PC-9 (cell line): ENCODE results near the gene ME3. TPM values are rescaled to one million over a fixed set of nuclear protein-coding genes. Genes with fewer than 3 reads are reported as not detected.
A peak's percentile ranks its signal among the peaks of the same experiment; 100 is the strongest.
"Not testable (repeated sequence)": the region's sequence is repeated elsewhere in the genome, so short reads cannot be mapped to it uniquely, and the experiment has no call there.

ENCODE experiments used
- BruUV-seq: library from RNA; stranded (reverse); fragments of 400-500 nt; replicated peaks from 2 replicates; lab custom pipeline; 2021; lab: Mats Ljungman, UMichigan
- CTCF ChIA-PET: fragments of 300-600 bp; sonication (Branson Sonifier 250); formaldehyde crosslinking; loops from one replicate; lab custom pipeline; 2022; ENCODE audit warnings: antibody characterized with exemption; lab: Charles Lee
- POLR2A ChIA-PET: fragments of 300-600 bp; sonication (Branson Sonifier 250); formaldehyde crosslinking; loops from one replicate; lab custom pipeline; 2022; ENCODE audit warnings: antibody characterized with exemption; ENCODE audit not compliant: unreplicated experiment; lab: Charles Lee
- DNase-seq, 2 experiments: peaks; one replicate each; pipeline versions ENCODE4 v3.0.0 to v3.0.0-alpha.2; 2015 to 2022; ENCODE audit warnings: mixed read lengths in 1 of 2
- H2AFZ ChIP-seq: fragments of 200-600 bp; sonication (generic); 2 replicates; pipeline ENCODE4 v1.8.1; 2017; ENCODE audit warnings: antibody characterized with exemption
- H3F3A ChIP-seq: fragments of 200-600 bp; sonication (generic); 2 replicates; pipeline ENCODE4 v1.8.1; 2017; ENCODE audit warnings: antibody characterized with exemption, mild to moderate bottlenecking, low read depth; ENCODE audit not compliant: insufficient read depth
- H3K27ac ChIP-seq: fragments of 200-600 bp; sonication (generic); 2 replicates; pipeline ENCODE4 v1.6.1; 2016; ENCODE audit warnings: mixed run types
- H3K27me3 ChIP-seq: fragments of 200-600 bp; sonication (generic); 2 replicates; pipeline ENCODE4 v1.6.1; 2016; ENCODE audit warnings: low read depth, mixed run types; ENCODE audit not compliant: insufficient read depth
- H3K36me3 ChIP-seq: fragments of 200-600 bp; sonication (generic); 2 replicates; pipeline ENCODE4 v1.6.1; 2016; ENCODE audit warnings: low read depth, mixed run types
- H3K4me1 ChIP-seq: fragments of 200-600 bp; sonication (generic); replicated peaks from 2 replicates; pipeline ENCODE4 v1.6.1; 2016; ENCODE audit warnings: mixed run types; ENCODE audit not compliant: insufficient read depth
- H3K4me2 ChIP-seq: fragments of 200-600 bp; sonication (generic); 2 replicates; pipeline ENCODE4 v1.6.1; 2017; ENCODE audit warnings: mixed run types
- H3K4me3 ChIP-seq: fragments of 200-600 bp; sonication (generic); 2 replicates; pipeline ENCODE4 v1.6.1; 2016; ENCODE audit warnings: mixed run types
- H3K79me2 ChIP-seq: fragments of 200-600 bp; sonication (generic); 2 replicates; pipeline ENCODE4 v1.6.1; 2017; ENCODE audit warnings: low read depth, mixed run types
- H3K9me2 ChIP-seq: fragments of 200-600 bp; sonication (generic); 2 replicates; pipeline ENCODE4 v1.8.1; 2017; ENCODE audit warnings: mild to moderate bottlenecking; ENCODE audit not compliant: insufficient read depth
- H3K9me3 ChIP-seq: fragments of 200-600 bp; sonication (generic); 2 replicates; pipeline ENCODE4 v1.8.1; 2016; ENCODE audit warnings: low read depth; ENCODE audit not compliant: insufficient read depth
- H4K20me1 ChIP-seq: fragments of 200-600 bp; sonication (generic); 2 replicates; pipeline ENCODE4 v1.8.1; 2017; ENCODE audit not compliant: insufficient read depth
- EZH2 ChIP-seq: fragments of 200-600 bp; sonication (generic); IDR thresholded peaks from 2 replicates; pipeline ENCODE4 v1.8.0; 2017; ENCODE audit warnings: antibody characterized with exemption, low read depth
- intact Hi-C: fragments of 100-400 bp; cut with micrococcal nuclease; formaldehyde crosslinking; loops from one replicate; pipeline ENCODE4 v1.10.0; 2022; ENCODE audit not compliant: unreplicated experiment
- total RNA-seq: library from RNA; stranded (reverse); gene quantifications from 2 replicates; pipeline ENCODE4 v1.2.3, GENCODE V29; 2021
- TF ChIP-seq, protein P1 (sequence below): fragments of 200-600 bp; sonication (generic); conservative IDR thresholded peaks from 2 replicates; pipeline ENCODE4 v1.6.1; 2017; ENCODE audit warnings: mixed run types, antibody characterized with exemption, mild to moderate bottlenecking, moderate library complexity

ME3 gene
- total RNA-seq, 1 experiment from 2014 or later = 34.0 TPM

GRCh38 chr11:86547727-86548126 lies 124.7 kb downstream of the ME3 start:
- Histone ChIP-seq H3K4me2 (no peak overlapping the region), H3F3A (no peaks in the 10 kb centered on the region; the same call in 1 of the 2 replicates), H3K9me3 (no peaks in the 10 kb centered on the region), H3K27me3 (no peaks in the 10 kb centered on the region), H4K20me1 (no peaks in the 10 kb centered on the region), H3K4me3 (no peak overlapping the region), H3K9me2 (no peaks in the 10 kb centered on the region), H3K27ac (no peak overlapping the region), H3K4me1 (peaks cover 10% of the 10 kb centered on the region), H3K36me3 (no peaks in the 10 kb centered on the region), H3K79me2 (no peaks in the 10 kb centered on the region), H2AFZ (no peak overlapping the region)
- CTCF ChIA-PET = no interaction called here
- no TSS peak for BruUV-seq
- TF ChIP-seq, protein P1, sequence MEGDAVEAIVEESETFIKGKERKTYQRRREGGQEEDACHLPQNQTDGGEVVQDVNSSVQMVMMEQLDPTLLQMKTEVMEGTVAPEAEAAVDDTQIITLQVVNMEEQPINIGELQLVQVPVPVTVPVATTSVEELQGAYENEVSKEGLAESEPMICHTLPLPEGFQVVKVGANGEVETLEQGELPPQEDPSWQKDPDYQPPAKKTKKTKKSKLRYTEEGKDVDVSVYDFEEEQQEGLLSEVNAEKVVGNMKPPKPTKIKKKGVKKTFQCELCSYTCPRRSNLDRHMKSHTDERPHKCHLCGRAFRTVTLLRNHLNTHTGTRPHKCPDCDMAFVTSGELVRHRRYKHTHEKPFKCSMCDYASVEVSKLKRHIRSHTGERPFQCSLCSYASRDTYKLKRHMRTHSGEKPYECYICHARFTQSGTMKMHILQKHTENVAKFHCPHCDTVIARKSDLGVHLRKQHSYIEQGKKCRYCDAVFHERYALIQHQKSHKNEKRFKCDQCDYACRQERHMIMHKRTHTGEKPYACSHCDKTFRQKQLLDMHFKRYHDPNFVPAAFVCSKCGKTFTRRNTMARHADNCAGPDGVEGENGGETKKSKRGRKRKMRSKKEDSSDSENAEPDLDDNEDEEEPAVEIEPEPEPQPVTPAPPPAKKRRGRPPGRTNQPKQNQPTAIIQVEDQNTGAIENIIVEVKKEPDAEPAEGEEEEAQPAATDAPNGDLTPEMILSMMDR = no peak
- POLR2A ChIA-PET = no interaction called here
- intact Hi-C loops = no loop called here
- DNase-seq = no peak

- H3F3A ChIP-seq, CTCF ChIA-PET, intact Hi-C loops: not testable (repeated sequence)
These were observed 131.1 kb downstream of the ME3 start for GRCh38 chr11:86541299-86541698.

GRCh38 chr11:86538223-86538548 lies 134.2 kb downstream of the ME3 start:
- intact Hi-C loops = no loop called here
- Histone ChIP-seq H3K9me2 (no peaks in the 10 kb centered on the region), H2AFZ (no peak overlapping the region), H3K27me3 (no peaks in the 10 kb centered on the region), H3K27ac (no peak overlapping the region), H3K4me3 (no peak overlapping the region), H3K9me3 (no peaks in the 10 kb centered on the region; the same call in 1 of the 2 replicates), H3K36me3 (no peaks in the 10 kb centered on the region), H3K4me2 (no peak overlapping the region), H3K79me2 (no peaks in the 10 kb centered on the region), H3K4me1 (peaks cover 4% of the 10 kb centered on the region; the same call in 1 of the 2 replicates), H4K20me1 (no peaks in the 10 kb centered on the region), H3F3A (no peaks in the 10 kb centered on the region)
- CTCF ChIA-PET = no interaction called here
- POLR2A ChIA-PET = no interaction called here
- TF ChIP-seq, protein P1 = no peak
- no peak for DNase-seq
- BruUV-seq = no TSS peak

More at GRCh38 chr11:86541299-86541698, 131.1 kb downstream of the ME3 start:
- BruUV-seq, H3K79me2 ChIP-seq, H3K36me3 ChIP-seq, H3K27ac ChIP-seq, POLR2A ChIA-PET, H3K4me3 ChIP-seq, H3K4me2 ChIP-seq, H3K27me3 ChIP-seq, H3K9me3 ChIP-seq, H3K9me2 ChIP-seq, H2AFZ ChIP-seq, H4K20me1 ChIP-seq, H3K4me1 ChIP-seq, DNase-seq: not testable (repeated sequence)

GRCh38 chr11:86537541-86538222 lies 134.7 kb downstream of the ME3 start:
- H3K9me3 ChIP-seq = no peaks in the 10 kb centered on the region; the same call in 1 of the 2 replicates
- no peak overlapping the region for H3K4me3 ChIP-seq
- H3F3A ChIP-seq = no peaks in the 10 kb centered on the region
- no peaks in the 10 kb centered on the region for H3K79me2 ChIP-seq
- no peaks in the 10 kb centered on the region for H4K20me1 ChIP-seq
- H3K9me2 ChIP-seq = no peaks in the 10 kb centered on the region
- no peak overlapping the region for H2AFZ ChIP-seq
- H3K4me2 ChIP-seq = no peak overlapping the region
- ChIA-PET CTCF (no interaction called here), POLR2A (no interaction called here)
- peak in 1 of 2 experiments; percentile 33 for DNase-seq
- H3K4me1 ChIP-seq = peaks cover 4% of the 10 kb centered on the region; the same call in 1 of the 2 replicates
- no peaks in the 10 kb centered on the region for H3K36me3 ChIP-seq
- H3K27ac ChIP-seq = no peak overlapping the region
- TF ChIP-seq, protein P1 = no peak
- TF ChIP-seq EZH2 = no peak
- intact Hi-C loops = no loop called here
- H3K27me3 ChIP-seq = no peaks in the 10 kb centered on the region
- no TSS peak for BruUV-seq
